ENCODE data around the gene ALK. TPM values are rescaled to one million over a fixed set of nuclear protein-coding genes. Genes with fewer than 3 reads are reported as not detected.

Gene ALK
- total RNA-seq, 4 donors from 2014 or later, result 0.06 to 4.1 TPM; not detected in 2

DNA sequence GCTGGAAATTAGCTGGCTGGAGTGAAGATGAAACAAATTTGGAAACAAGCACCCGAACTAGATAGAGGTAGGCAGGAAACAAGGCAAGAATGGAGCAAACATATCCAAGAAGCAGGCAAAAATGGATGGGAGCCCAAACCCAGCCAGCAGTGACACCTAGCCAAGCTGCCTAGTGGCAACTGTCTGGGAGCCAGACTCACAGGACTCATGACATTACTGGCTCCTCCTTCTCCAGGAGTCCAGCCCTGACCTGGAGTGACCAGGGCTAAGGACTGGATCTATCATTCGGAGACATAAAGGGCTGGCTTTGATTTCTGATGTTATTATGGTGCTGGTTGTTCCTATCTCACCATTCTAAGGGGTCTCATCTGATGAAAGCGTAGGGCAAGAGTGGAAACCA is 21.3 kb upstream of the ALK start:
- no peaks in the 10 kb centered on the region for H3K4me1 ChIP-seq
- H3K36me3 ChIP-seq, result no peaks in the 10 kb centered on the region
- intact Hi-C loops (cut with DNase I; ENCODE audit: low total_unique reads), result no loop called here
- no peak for TF ChIP-seq POLR2A (IDR thresholded peaks at IDR 0.05)
- TF ChIP-seq, protein P1, sequence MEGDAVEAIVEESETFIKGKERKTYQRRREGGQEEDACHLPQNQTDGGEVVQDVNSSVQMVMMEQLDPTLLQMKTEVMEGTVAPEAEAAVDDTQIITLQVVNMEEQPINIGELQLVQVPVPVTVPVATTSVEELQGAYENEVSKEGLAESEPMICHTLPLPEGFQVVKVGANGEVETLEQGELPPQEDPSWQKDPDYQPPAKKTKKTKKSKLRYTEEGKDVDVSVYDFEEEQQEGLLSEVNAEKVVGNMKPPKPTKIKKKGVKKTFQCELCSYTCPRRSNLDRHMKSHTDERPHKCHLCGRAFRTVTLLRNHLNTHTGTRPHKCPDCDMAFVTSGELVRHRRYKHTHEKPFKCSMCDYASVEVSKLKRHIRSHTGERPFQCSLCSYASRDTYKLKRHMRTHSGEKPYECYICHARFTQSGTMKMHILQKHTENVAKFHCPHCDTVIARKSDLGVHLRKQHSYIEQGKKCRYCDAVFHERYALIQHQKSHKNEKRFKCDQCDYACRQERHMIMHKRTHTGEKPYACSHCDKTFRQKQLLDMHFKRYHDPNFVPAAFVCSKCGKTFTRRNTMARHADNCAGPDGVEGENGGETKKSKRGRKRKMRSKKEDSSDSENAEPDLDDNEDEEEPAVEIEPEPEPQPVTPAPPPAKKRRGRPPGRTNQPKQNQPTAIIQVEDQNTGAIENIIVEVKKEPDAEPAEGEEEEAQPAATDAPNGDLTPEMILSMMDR (IDR thresholded peaks at IDR 0.05), result no peak
- no peak overlapping the region for H3K4me3 ChIP-seq
- no peak for DNase-seq
- H3K9me3 ChIP-seq, result no peaks in the 10 kb centered on the region
- no peaks in the 10 kb centered on the region for H3K27me3 ChIP-seq
- no peak overlapping the region for H3K27ac ChIP-seq

DNA sequence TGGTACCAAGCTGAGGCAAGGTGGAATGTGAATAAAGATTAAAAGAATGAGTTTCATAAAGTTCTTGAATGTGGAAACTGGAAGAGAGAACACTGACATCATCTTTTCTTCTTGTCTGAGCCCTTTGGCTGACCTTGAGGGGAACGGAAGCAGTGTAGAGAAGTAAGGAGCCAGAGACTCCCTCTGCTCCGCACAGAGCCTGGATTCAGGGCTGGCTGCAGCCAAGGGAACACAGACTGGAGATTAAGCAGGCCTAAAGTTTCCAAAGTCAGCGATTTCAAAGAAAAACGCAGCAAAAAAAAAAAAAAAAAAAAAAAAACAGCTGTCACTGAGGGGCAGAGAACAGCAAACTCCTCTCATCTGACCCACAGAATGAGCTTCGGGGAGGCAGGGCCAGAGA is 19.3 kb upstream of the ALK start:
- peak in 1 of 2 donors; percentile 40 for DNase-seq
- H3K4me3 ChIP-seq, result no peak overlapping the region
- intact Hi-C loops (cut with DNase I; ENCODE audit: low total_unique reads), result no loop called here

DNA sequence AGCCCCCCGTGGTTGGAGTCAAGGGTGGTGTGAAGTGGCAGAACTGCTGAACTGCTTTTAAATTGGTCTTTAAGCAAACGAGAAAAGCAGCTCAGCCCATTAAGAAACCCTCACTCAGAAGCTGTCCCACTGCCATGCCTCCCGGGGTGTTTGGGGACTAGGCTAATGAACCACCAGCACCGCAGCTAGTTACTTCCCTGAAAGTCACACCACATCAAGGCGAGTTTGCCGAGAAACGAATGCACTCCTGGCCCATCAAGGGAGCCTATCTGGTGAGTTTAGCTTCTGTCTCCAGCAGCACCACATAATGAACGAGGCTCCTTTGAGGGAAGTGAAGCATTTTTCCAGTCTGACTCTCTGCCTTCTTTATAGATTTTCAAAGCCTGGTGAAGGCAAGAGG is 14.6 kb upstream of the ALK start:
- DNase-seq, result no peak
- Histone ChIP-seq H3K27ac (no peak overlapping the region), H3K9me3 (no peaks in the 10 kb centered on the region), H3K4me1 (no peaks in the 10 kb centered on the region), H3K36me3 (no peaks in the 10 kb centered on the region), H3K4me3 (no peak overlapping the region), H3K27me3 (no peaks in the 10 kb centered on the region)
- TF ChIP-seq, protein P1 (IDR thresholded peaks at IDR 0.05), result no peak
- no peak for TF ChIP-seq POLR2A (IDR thresholded peaks at IDR 0.05)
- intact Hi-C loops (cut with DNase I; ENCODE audit: low total_unique reads), result no loop called here

More for the DNA sequence above, 19.3 kb upstream of the ALK start:
- Histone ChIP-seq H3K27ac (no peak overlapping the region), H3K4me1 (no peaks in the 10 kb centered on the region), H3K27me3 (no peaks in the 10 kb centered on the region), H3K9me3 (no peaks in the 10 kb centered on the region), H3K36me3 (no peaks in the 10 kb centered on the region)
- TF ChIP-seq POLR2A (IDR thresholded peaks at IDR 0.05), result no peak
- TF ChIP-seq, protein P1 (IDR thresholded peaks at IDR 0.05), result no peak

DNA sequence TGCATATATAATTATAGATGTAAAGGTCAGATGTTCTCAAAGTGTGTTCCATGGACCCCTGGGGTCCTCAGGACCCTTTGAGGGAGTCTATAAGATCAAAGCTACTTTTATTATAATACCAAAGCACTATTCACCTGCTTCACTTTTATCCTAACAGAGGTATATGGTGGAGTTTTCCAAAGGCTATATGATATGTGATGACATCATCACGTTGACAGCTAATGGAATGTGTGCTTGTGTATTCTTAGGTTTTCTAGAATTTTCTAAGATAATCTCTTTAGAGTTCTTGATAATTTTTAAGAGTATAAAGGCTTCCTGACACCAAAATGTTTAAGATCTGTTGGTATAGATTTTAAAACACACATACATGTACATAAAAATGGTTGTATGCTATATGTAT is 10.4 kb upstream of the ALK start:
- no peak for DNase-seq
- H3K4me1 ChIP-seq, result no peaks in the 10 kb centered on the region
- H3K4me3 ChIP-seq, result no peak overlapping the region
- TF ChIP-seq, protein P1 (IDR thresholded peaks at IDR 0.05), result no peak
- TF ChIP-seq POLR2A (IDR thresholded peaks at IDR 0.05), result no peak
- intact Hi-C loops (cut with DNase I; ENCODE audit: low total_unique reads), result no loop called here
- no peaks in the 10 kb centered on the region for H3K36me3 ChIP-seq
- no peak overlapping the region for H3K27ac ChIP-seq
- no peaks in the 10 kb centered on the region for H3K9me3 ChIP-seq
- no peaks in the 10 kb centered on the region for H3K27me3 ChIP-seq

DNA sequence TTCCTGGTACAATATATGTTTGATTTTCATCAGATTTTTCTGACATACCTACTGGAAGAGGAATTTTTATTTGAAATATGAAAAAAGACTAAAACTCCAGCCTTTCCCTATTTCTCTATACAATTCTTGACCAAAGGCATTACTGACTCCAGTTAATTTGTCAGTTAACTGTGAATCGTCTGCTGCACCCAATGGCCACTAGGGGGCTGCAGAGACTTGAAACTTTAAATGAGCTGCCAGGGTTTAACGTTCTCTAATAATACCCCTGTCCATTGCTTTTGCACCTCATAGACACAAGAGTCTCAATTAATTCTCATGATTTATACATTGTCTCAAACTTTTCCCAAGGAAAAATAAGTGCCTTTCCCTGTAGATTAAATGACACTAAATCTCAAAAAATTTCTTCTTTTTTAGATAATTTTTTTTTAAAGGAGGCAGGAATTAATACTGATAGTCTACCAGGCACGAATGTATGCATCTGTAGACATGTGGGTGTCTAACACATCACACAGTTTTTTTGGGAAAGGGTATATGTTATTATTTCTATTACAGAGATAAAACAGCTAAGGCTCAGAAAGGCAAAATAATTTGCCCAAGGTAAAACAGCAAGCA is 1.8 kb upstream of the ALK start:
- intact Hi-C loops (cut with DNase I; ENCODE audit: low total_unique reads), result no loop called here
- Histone ChIP-seq H3K4me3 (no peak overlapping the region), H3K4me1 (peaks cover 0 to 7% of the 10 kb centered on the region in 2 donors), H3K27ac (no peak overlapping the region), H3K36me3 (no peaks in the 10 kb centered on the region), H3K9me3 (no peaks in the 10 kb centered on the region), H3K27me3 (no peaks in the 10 kb centered on the region)
- DNase-seq, result peak; percentile 21 to 23
- TF ChIP-seq, protein P1 (IDR thresholded peaks at IDR 0.05), result peak; percentile 47 to 71 (median 55)
- no peak for TF ChIP-seq POLR2A (IDR thresholded peaks at IDR 0.05)
